GM19035 (cell line): ENCODE measurements around the gene OR5AU1.

ENCODE experiments used
- ATAC-seq: cut with Tn5 transposase; IDR thresholded peaks from one replicate; pipeline ENCODE4 v1.9.1; 2021; ENCODE audit not compliant: unreplicated experiment

The OR5AU1 gene

GRCh38 chr14:21108791-21109190, 47.1 kb downstream of the OR5AU1 start:
- no peak for ATAC-seq

- no peak for ATAC-seq
These were observed 48.5 kb downstream of the OR5AU1 start for GRCh38 chr14:21107283-21107800.

GRCh38 chr14:21106498-21107282, 49.2 kb downstream of the OR5AU1 start:
- no peak for ATAC-seq

GRCh38 chr14:21106176-21106497, 49.7 kb downstream of the OR5AU1 start:
- no peak for ATAC-seq

GRCh38 chr14:21105095-21105494, 50.8 kb downstream of the OR5AU1 start:
- ATAC-seq = no peak
